NCI-H2171 (cell line): ENCODE results near the gene ITGBL1.

Source experiments
- DNase-seq: peaks from one replicate; lab custom pipeline; 2025; lab: John Stamatoyannopoulos, UW

The ITGBL1 gene

DNA sequence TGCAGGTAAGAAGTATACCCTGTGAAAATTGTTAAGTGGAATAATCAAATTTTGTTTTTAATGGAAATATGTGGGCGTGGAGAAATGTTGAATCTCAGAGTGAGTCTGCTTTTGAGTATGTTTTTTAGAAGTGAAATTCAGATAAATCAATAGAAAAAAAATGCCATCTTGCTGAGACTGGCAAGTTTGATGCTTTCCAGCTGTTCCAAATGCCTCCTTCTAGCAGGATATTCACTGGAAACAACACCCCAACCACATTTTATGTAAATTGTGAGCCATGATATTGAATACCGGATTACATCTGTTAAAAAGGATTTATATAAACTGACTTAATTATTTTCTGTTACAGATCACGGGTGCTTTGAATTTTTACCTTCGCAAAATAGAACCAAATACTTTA lies 115.4 kb downstream of the ITGBL1 start:
- DNase-seq, result no peak

DNA sequence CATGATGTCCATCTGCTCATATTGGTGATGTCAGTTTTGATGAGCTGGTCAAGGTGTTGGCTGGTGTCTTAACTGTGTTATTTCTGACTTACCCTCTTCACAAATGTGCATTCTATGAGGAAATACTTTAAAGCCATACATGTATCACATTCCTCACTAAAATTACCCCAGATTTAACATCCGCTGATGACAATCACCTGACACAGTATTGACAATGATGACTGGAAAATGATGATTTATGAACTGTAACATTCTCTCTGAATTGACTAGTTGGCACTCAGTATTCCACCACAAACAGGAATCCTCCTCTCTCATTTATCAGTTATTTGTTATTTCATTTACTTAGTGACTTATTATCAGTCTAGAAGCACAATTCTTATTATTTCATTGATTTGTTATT lies 117.3 kb downstream of the ITGBL1 start:
- no peak for DNase-seq

DNA sequence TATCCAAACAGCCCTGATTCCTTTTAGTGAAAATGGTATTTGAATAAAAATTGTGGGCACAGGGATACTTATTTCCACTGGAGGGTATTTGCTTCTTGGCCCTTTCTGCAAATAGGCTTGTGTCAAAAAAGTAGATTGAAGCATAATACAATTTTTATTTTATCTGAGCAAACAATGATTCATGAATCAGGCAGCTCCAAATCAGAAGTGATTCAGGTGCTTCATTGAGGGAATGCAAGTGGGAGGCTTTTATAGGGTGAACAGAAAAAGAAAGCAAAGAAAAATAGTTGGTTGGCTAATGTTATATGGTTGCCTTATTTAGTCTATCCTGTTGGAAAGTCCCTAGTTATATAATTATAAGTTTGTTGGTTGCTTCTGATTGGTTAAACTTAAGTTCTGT lies 117.9 kb downstream of the ITGBL1 start:
- DNase-seq, result no peak

DNA sequence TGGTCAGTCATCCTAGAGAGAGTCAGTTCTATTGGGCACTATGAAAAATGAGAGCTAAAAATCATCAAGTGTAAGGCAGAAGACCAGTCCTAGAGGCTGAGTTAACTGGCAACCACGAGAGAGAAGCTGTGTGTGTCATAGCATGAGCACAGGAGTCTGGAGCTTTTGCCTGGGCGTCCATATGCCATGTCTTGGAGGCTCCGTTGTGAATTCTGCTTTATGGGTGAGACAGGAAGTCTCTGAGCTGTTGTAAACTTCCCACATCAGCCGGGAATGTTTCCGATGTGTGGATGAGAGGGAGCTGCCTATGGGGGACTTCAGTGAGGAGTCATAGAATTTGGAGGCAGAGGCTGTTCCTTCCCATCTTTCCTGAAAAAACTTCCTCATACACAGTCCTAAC lies 120.0 kb downstream of the ITGBL1 start:
- no peak for DNase-seq

DNA sequence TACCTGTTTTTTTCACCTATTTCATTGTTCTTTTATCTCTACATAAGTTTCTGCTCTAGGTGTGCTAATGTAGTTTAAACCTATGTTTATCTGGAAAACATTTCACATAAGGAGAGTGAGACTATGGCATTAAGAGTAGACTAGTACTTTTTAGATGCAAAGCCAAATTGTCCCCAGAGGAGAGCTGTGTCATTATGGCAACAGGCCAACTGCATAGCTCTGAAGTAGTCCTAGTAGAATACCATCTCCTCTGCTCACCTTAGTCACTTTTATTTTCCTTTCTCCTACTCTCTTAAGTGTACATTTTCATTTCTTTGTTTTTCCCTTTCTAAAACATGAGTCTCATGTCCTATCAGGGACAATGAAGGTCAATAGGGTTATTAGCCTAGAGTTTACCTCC lies 123.1 kb downstream of the ITGBL1 start:
- no peak for DNase-seq

DNA sequence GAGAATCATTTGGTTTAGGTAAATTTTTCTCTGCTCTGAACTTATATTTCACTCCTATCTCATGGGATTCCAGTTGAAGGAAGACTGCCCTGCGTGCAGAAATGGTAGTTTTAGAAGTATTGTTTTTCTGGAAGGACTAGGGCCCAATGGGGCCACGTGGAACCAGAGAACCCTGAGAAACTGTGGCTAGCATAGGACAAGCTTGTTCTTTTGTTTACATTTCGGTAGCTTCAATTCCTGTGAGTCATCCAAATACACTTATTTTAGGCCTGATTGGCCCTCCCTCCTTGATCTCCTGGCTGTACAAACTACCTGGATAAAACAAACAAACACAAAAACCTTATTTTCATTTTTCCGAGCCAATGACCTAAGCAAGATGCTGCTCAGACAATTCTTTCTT lies 124.0 kb downstream of the ITGBL1 start:
- no peak for DNase-seq

DNA sequence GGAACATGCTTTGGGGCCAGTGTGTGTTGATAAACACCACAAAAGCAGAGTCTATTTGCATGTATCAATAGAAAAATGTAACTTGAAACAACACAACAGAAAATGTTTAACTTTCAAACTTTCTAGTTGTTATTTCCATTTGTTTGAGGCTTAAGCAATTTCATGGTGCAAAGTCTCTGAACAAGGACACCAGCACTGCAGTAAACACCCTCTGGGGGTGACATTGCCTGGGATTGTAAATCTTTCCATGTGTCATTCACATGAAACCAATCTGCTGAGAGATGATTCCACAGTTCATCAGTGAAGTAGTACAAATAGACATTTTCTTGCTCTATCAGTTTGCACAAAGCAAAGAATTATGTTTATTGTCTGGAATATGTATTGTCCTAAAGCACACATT lies 124.5 kb downstream of the ITGBL1 start:
- DNase-seq, result no peak

DNA sequence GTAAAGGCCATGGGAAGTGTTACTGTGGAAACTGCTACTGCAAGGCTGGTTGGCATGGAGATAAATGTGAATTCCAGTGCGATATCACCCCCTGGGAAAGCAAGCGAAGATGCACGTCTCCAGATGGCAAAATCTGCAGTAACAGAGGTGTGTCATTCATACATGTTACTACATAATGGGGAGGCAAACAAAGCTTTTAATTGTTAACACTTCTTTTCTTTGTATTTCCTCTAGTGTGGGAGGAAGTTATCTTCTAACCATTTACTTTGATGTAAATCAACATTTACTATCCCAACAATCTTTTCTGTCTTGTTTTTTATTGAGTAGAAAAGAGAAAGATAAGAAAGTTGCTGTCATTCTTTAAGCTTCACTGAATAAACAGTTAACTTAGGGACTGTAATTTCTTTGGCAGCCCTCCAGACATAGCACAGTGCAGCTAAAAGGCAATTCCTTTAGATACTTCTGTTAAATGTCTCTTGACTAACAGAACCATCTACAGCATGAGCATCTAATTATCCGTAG lies 126.9 kb downstream of the ITGBL1 start:
- DNase-seq, result peak; percentile 70

DNA sequence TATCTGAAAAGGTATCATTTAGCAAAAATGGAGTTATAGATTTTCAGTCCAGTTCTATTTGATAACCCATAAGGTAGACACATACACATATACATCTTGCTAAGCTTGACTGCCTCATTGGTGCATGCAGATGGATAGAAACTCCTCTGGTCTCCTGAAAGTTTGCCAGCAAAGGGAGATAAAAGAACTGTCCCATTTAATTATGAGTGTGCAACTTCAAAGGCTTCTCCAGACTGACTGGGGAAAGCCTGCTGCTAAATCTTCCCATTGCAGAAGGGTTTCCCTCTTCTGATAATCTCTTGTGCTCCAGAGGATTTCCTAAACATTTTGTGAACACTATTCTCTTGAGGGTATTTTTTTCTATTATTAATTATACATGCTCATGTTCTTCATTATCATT lies 131.9 kb downstream of the ITGBL1 start:
- no peak for DNase-seq

DNA sequence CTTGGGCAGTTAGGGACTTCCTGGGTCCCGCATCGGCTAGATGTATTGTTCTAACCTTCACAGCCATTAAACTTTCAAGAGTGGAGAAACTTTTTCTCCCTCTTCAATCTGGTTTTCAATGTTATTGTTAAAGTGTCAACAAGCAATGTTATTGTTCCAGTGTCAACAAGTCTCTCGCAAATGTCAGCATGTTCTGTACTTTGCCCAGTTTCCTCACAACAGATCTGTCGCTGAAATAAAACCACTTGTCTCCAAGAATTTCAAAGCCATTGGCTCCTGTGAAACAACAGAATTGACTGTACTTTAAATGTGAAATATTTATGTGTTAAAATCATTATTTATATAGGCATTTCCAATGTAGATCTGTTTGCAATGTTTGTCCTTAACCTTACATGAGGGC lies 138.0 kb downstream of the ITGBL1 start:
- no peak for DNase-seq

DNA sequence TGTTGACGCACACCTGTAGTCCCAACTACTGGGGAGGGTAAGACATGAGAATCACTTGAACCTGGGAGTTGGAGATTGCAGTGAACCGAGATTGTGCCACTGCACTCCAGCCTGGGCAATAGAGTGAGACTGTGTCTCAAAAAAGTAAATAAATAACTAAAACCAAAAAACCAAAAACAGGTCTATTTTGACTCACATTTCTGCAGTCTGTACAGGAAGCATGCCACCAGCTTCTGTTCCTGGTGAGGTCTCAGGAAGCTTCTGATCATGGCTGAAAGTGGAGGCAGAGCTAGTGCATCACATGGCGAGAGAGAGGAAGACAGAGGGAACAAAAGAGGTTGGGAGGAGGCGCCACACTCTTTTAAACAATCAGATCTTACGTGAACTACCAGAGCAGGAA lies 142.5 kb downstream of the ITGBL1 start:
- DNase-seq, result no peak

DNA sequence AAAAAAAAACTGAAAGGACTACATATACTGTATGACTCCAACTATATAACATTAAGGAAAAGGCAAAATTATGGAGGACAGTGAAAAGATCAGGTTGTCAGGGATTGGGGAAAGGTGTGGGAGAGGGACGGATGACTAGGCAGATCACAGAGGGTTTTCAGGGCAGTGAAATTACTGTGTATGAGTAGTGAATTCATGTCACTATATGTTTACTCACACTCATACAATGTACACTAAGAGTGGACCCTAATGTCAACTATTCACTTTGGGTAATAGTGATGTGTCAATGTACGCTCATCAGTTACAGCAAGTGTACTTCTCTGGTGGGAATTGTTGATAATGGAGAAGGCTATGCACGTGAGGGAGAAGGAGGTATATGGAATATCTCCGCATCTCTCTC lies 144.3 kb downstream of the ITGBL1 start:
- no peak for DNase-seq

DNA sequence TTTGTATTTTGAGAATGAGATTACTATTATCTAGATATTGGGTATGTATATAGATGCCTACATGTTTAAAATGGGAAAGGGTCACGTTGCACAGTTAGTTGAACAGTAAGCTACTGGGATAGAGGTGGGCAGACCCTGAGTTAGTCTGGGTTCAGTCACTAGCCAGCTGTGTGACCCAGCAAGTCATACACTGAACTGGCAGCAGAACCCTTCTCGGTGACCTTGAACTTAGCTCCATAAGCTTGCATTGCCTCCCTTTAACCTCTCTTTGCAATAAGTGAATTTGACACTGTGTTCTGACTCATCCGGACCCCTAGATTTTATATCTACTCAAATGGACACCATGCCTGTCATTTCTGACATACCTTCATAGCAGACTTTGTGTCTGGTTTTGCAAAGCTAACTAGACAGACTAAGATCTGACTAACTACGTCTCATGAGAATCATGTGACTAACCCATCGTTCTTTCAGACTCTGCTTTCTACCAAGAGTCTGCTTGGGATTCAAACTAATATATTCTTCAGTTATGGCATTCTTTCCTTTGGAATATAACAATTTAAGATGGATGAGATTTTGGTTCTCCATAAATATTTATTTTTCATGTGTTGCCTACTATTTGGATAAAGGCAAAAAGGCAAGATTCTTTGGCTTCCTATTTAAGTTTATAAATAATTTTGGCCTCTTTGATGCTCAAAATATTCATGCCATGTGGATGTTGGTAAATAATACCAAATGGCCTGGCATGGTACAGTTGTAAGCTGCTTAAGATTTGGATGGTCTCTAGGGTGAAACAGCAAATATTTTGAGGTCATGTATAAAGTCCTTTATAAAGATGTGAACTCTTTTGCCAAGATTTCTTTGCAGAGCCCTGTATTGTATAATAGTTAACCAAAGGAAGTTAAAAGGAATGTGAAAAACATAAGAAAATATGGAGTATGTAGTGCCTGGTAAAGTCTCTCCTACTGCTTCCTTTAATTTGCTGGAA lies 159.3 kb downstream of the ITGBL1 start:
- no peak for DNase-seq

DNA sequence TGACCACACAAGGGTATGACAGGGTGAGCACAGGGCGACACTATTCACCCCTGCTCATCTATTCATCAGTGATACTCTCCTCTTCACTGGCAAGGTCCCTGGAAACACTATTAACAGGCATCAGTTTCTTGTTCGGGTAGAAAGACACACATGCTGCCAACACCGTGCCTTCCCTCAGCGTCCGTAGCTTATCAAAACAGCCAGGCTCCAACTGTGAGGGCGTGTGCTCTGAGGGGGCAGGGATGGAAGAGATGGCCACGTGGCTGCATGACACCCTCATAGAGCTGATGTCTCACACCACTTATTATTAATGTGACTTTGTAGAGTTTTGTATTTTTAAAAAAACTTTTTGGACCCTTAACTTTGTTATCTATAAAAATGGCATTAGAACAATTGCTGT lies 160.3 kb downstream of the ITGBL1 start:
- DNase-seq, result no peak

DNA sequence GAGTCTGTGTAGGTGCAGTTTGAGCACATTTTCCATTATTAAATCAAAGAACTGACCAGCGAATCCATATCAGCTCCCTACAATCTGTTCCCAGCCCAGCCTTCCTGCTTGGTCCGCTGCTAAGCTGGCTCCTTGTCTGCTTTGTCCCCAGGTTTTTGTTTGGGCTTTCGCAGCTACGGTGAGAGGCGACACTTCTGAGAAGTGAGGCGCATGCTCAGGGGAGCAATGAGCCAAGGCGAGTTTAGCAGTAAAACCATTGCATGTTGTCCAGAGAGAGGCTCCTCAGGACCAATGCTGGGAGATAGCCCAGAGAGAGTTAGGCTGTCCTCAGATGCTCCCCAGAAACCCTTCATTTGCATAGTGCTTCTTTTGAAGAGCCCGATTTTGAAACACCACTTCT lies 162.0 kb downstream of the ITGBL1 start:
- DNase-seq, result no peak

DNA sequence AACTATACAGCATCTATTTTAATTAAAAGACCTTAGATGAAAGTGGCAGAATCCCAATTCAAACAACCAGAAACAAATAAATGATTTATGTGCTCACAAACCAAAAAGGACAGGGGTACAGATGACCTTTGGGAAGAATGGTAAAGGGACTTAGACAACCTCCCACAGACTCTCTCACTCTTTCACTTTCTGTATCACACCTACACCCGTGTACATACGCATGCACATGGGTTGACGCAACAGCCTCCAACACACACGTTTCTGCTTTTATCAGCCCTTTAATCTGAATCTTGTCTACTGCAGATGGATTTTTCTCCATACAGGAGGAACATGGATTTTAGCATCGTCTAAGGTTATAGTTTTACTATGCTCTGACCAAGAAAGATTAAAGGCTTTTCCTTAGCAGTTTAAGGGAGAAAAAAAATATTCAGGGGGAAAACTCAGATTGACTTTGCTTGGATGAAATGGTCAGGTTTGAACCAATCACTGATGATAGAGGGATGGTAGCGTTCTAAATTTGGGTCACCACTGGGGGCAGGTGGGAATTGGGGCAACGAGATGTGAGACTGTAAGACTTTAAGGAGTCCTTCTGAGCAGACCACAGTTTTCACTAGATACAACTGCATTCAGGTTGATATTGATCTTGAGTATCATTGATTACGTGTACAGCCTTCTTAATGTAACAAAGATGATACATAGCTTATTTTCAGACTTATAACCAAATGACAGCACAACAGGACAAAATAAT lies 166.1 kb downstream of the ITGBL1 start:
- DNase-seq, result no peak

DNA sequence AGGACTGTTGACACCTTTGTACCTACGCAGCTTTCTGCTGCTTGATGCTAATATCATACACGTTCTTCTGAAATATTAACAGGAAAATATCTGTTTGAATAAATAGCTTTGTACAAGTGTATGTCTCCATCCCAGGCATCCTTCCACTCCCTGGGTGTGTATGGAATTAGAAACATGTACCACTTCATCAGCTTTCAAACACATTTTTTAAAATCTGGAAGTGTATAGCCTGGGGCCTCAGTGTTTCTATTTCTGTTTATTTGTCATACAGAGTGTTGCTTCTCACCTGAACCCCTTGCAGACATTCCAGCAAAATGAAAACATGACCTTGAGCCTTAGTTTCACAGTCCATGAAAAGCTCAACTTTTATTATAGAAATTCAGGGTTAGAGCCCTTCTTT lies 168.6 kb downstream of the ITGBL1 start:
- DNase-seq, result no peak

DNA sequence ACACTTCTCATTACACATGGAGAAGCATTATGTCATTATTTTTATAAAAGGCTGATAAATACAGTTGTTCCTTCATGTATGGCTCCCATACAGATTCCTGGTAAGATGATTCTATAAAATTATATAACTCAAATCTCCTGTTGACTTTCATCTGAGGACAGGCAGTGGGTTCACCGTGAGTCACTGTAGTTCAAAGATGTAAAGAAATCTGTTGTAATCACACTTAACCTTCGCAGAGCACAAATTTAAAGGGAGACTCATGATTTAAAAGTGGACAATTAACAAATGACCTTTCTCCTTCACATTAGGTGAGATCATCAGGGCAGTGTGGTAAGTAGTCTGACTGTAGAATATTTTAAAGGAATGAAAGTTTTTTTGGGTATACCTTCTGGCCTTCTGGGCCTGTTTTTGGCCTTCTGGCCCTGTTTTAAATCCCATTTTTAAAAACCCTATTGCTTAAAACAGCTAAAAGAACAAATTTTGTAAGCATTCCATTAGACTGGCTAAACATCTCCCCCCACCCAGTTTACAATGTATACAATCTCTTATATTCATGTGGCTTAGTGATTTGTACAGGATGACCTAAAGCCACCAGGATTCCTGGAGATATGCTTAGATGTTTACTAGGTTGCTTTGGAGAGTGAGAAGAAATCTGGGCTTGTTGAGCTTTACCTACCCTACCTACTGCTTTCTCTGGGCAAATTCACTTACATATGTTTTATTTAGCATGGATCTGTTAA lies 171.2 kb downstream of the ITGBL1 start:
- DNase-seq, result no peak

DNA sequence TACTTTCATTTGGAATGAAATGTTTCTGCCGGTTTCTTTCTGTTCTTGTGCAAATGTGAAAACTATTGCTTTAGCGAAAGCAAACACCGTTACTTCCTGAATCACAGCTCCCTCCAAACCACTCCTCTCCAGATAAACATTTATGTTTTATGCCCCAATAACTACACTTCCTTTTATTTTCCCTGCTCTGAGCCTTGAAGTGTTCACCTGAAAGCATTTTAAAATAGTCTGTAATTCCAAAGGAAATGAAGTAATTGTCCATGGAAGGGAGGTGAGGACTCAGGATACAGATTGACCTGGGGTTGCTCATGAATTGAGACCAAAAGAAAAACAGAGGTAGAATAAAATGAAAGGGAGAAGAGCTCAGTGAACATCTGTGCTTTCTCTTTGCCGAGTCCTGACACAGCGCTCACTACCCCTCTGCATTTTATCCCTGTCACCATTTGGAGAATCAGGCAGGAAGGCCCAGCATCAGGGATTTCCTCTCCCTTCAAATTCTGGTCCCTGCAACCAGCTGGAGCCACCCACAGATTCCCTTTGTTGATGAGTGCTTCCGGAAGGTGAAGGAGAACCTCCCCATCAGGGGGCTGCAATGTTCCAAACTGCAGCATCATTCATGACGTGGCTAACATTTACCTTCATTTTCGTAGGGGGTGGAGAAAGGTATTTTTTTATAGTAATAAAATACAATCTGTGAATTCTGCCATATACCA lies 171.9 kb downstream of the ITGBL1 start:
- DNase-seq, result no peak

DNA sequence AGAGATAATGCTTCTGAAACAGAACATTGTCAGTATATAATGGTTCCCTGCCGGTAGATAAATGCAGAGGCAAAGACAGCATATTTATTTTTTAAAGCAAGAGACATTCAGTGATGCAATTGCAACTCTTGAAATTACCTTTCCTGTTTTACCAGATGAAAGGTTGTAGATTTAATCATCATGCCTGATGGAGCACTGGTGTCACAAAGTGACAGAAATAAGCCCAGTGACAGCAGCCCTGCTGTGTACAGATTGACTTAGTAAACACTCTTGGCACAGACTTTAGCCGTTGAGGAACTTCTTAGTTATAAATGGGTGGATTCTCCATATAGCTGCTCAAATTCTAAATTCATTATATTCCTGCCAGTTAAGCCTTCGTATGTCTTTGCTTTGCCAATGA lies 172.5 kb downstream of the ITGBL1 start:
- no peak for DNase-seq

DNA sequence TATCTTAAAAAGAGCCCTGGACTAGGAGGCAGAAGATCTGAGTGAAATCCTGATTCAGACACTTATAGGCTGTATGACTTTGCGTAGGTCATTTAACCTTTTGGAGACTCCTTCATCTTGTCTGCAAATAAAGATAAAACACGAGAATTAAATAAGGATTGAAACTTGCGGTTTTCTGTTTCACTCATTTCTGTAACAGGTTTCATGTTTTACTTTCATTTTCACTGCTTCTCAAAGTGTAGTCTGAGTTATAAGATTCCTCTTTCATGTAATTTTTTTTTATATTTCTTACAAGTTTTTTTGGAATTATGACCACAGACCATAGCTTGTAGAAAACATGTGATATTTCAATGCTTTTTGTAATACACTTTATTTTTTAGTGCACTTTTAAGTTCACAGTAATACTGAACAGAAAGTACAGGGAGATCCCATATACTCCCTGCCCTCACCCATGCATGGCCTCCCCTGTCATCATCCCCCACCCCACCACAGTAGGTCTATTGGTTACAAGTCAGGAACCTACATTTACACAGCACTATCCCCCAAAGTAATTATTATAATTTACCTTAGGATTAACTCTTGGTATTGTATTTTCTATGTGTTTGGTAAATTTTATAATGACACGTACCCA lies 174.6 kb downstream of the ITGBL1 start:
- DNase-seq, result no peak
